GM18907 (cell line): ENCODE data around the gene CAPN8.

Source experiments
- ATAC-seq: cut with Tn5 transposase; IDR thresholded peaks from one replicate; pipeline ENCODE4 v1.9.1; 2021; ENCODE audit warnings: mild to moderate bottlenecking, moderate library complexity; ENCODE audit not compliant: unreplicated experiment

Gene CAPN8

DNA sequence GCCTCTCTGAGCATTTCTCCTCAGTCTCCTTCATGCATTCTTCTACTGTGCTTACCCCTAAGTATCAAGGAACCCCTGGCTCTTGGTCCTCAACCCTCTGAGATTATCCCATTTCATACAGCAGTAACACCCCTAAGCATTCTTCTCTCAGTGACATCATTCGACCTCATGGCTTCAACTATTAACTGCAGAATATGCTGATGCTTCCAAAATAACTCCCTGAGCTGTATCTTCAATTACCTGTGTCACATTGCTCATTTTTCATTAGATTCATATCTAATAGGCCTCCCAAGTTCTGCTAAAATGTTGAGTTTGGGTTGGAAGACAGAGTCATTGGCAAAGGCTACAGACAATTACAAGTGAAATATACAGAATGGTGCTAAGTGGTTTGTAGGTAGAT is 7.5 kb downstream of the CAPN8 start:
- ATAC-seq, result no peak

DNA sequence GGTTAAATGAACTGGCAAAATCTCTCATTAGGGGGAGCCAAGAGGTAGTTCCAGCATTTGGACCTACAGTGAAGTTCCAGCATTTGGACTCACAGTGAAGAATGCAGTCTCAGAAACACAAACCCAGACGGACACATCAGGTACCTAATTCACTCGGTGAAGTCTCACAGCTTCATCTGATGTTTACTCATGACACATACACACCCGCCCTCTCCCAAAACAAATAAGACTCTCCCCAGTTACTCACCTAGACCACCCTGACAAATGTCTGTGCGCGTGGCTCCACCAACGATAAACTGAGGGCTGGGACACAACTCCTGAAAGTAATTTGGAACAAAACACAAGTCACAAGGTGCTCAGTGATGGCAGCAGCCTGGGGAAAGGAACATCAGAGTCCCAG is 11.4 kb downstream of the CAPN8 start:
- ATAC-seq, result no peak

GRCh38 chr1:223653431-223653830 is 12.1 kb downstream of the CAPN8 start:
- ATAC-seq, result no peak

- no peak for ATAC-seq
These were observed 12.5 kb downstream of the CAPN8 start for GRCh38 chr1:223653015-223653414.

DNA sequence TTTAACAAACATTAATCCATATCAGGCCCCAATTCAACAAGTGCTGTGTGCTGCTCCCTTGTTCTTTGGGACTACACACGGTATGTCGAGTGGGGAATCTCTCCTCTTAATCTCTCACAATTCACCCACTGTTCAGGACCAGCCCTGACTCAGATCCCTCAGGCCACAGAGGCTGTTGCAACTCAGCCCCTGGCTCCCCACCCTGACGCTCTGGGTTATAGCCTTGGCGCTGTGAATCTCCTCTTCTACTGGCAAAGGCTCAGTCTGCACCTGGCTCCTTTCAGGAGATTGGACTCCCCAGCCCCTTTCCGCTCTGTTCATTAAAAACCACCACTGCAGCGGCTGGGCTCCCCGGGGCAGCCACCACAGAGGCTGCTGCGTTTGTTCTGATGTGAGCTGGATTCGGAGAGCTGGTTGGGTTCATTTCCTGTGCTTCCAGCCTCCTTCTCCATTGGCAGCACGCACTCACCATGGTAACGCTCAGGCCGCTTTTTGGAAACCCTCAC is 13.0 kb downstream of the CAPN8 start:
- ATAC-seq, result no peak

DNA sequence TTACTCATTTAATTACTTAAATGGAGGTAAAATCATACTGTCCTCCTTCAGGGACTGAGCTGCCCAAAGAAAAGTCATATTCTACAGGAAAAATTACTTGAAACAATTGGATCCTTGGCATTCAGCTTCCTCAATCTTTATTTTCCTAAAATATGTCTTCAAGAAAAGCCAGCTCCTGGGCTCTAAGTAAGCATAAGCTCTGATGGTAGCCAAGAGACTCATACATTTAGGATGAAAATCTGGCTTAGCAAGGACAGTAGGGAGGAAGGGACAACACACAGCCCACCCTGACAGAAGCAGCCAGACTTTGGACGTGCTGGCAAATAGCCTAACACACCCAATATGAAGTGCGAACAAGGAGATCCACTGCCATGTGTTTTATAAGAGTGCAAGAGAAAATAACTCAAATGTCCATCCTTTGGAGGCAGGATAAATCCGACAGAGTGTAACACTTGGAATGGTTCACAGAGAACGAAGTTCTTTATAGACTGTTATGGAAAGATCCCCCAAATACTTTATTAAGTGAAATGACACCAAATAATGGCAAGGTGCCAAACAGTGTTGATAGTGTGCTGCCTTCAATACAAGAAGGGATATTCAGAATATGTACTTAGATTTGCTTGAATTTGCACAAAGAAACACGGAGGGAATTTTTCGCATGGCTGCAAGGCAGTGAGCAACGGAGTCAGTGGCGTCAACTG is 14.1 kb downstream of the CAPN8 start:
- ATAC-seq, result no peak

DNA sequence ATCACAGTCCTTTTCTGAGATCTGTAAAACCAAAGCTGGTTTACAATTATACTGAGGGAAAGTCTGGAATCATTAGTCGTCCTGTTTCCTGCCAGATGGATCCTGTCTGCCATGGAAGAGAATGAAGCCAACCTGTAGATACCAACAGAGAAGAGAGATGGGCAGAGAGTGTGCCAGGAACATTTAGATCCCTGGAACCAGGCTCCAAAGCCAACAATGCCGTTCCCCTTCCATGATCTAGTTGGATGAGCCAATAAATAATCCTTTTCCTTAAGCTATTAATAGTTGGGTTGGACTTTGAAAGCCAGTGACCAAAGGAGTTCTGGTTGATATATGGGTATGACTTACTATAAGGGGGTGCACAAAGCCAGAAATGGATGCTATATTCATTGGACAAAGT is 15.0 kb downstream of the CAPN8 start:
- no peak for ATAC-seq

GRCh38 chr1:223649222-223649621 is 16.3 kb downstream of the CAPN8 start:
- ATAC-seq, result no peak

DNA sequence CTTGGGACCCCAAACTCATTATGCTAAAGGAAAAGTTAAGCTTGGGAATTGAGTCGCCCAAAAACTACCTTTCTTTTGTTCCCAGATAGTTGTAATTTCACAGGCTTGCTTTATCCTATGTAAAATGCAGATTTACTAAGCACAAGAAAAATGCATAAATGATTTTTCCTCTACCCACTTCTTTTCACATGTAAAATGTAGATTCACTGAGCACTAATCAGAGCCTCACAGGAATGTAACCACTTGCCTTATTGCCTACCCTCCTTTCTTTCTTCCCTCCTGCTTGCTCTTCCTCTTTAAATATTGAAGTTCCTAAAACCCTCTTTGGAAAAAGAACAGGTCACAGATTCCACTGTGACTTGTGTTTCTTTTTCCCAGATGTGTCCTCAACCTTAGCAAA is 18.3 kb downstream of the CAPN8 start:
- ATAC-seq, result no peak

DNA sequence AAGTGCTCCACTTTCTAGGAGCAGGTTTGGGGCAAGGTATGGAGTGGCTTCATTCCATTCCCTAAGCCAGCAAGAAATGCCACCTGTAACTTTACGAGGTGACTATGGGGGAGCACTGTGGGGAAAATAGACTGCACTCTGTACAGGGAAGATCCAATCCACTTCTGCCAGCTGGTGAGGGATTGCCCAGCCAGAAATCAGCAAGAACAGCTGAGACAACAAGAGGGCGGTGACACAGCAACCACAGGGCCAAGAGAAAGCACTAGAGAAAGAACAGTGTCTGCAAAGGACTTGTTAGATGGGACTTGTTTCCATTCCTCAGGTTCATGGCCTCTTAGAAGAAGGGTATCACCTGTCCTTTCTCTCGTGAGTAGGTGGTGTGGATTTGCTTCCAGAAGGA is 19.6 kb downstream of the CAPN8 start:
- ATAC-seq, result no peak

- no peak for ATAC-seq
These were observed 23.3 kb downstream of the CAPN8 start for GRCh38 chr1:223642237-223642636.

DNA sequence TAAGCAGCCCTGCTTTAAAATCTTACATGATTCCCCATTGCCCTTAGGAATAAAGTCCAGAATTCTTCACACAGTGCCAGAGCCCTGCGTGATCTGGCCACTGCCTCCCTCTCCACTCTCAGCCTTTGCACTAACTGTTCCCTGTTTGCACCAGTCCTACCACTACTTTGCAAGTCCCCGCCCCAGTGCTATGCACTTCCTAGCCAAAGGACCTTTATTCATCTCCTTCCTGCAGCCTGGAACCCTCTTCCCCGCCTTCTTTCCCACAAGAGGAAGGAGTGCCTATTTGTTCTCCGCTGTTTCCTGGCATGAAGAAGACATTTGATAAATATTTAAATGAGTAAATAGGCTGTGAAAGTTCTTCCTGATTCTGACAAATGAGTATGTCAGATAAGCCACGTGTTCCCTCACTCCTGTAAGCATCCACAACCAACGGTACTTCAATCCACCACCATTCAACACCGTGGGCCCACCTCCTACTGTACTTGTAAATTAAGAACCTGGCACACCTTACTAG is 23.9 kb downstream of the CAPN8 start:
- ATAC-seq, result no peak

DNA sequence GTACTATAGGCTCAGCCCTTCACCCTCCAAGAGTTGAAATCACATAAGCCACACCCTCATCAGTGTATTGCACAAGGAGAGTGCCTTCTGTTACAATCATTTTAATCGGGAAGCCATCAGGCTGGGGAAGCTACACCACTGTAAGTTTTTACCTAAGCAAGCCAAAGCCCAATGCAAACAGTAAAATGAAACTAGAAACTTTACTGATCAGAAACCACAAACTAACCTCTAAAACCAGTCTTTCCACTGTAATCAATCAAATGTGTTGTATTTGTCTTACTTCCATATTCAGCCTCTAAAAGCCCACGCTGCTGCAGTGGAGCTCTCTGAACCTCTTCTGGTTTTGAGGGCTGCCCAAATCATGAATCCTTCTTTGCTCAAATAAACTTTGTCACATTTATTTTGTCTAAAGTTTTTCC is 26.2 kb downstream of the CAPN8 start:
- no peak for ATAC-seq

GRCh38 chr1:223635236-223635635 is 30.3 kb downstream of the CAPN8 start:
- no peak for ATAC-seq

- ATAC-seq, result no peak
These were observed 31.1 kb downstream of the CAPN8 start for GRCh38 chr1:223634423-223634822.

DNA sequence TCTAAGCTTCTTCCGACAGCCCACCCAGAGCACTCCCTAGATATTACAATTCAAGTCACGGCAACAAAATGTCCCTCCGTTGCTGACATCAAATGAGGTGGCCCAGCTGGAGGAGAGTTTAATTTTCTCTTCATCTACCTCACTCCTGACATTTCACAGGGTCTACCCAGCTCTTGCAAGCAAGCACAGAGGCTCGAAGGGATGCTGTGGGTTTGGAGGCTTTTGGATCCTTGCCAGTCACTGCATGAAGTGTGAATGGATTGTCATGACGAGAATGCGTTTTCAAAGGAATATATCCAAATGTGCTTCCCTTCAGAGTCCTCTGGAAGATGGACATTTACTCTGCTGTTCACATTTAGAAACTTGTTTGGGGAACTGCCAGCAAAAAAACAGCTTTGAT is 33.5 kb downstream of the CAPN8 start:
- no peak for ATAC-seq

GRCh38 chr1:223631473-223631872 is 34.0 kb downstream of the CAPN8 start:
- ATAC-seq, result no peak

DNA sequence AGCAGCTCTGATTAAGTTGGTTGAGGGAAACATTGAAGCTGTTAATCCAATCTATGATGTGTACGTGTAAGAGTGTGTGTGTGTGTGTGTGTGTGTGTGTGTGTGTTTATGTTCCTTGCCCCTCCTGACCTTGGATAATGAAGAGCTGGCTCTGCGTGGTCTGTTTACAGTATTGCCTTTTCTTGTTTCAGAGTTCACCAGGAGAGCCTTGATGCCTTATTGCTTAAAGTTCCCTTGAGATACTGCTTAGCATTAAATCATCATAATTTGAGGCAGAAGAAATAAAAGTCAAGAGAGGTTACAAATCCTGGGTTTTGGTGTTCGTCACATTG is 36.4 kb downstream of the CAPN8 start:
- ATAC-seq, result no peak

DNA sequence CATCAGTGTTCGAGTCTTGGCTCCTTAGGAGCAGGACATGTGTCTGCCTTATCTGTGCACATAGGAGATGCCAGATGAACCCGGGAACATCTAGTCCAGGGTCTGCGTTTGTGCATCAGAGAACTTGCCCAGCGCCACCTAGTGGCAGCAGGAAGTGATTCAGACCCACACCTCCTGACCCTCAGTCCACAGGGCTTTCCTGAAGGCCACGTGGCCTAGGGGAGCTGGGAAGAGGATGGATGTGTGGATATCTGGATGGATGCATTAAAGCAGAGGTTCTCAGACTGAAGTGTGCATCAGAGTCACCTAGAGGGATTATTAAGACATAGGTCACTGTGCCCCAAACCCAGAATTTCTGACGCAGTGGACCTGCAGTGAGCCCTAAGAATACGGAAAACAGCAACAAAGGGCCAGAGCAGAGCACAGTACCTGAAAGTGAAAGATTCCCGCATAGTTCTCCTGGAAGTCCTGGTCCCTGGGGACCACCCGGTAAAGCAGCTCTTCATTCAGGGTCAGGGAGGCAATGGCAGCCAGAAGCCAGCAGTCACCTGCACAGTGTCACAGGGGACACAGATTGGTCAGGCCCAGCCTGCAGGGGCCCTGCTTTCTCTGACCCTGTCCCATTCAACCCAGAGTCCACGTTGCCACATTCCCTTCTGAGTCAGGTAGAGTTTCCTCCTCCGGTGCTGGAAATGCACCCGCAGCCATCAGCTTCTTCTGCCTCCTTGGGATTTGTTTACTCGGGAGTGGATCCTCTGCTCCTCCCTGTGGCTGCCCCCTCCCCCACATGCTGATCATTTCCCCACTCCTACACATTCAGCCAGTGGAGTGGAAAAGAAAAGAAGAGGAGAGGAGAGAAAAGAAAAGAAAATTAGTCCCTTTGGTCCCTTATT is 37.0 kb downstream of the CAPN8 start:
- ATAC-seq, result no peak

GRCh38 chr1:223622132-223622842 is 43.2 kb downstream of the CAPN8 start:
- no peak for ATAC-seq

- ATAC-seq, result peak; percentile 89
These were observed 44.2 kb downstream of the CAPN8 start for GRCh38 chr1:223621312-223621734.
